ENCODE results near the gene HIKESHI.
"Not testable (repeated sequence)": the region's sequence is repeated elsewhere in the genome, so short reads cannot be mapped to it uniquely, and the experiment has no call there.

HIKESHI gene

DNA sequence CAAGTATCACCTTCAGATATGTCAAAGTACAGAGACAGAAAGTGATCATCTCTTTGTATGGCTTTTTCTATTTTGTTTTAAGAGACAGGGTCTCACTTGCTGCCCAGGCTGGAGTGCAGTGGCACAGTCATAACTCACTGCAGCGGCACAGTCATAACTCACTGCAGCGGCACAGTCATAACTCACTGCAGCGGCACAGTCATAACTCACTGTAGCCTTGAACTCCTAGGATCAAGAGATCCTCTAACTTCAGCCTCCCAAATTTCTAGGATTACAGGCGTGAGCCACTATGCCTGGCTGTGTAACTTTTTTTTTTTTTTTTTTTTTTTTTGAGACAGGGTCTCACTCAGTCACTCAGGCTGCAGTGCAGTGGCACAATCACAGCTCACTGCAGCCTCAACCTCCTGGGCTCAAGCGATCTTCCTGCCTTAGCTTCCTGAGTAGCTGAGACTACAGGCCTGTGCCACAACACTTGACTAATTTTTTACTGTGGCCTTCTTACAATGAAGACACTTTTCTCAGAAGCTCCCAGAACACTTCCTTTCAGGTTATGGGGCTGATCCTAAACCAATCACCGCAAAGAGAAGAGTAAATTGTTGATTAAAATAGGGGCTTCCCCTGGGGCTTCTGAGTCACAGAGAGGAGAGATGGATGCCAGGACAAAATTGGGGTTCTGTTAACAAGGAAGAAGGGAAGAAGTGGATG is 9.0 kb upstream of the HIKESHI start:
- FAIRE-seq: peak; percentile 75
- no peak for DNase-seq (ENCODE audit: insufficient read length, low spot score)

DNA sequence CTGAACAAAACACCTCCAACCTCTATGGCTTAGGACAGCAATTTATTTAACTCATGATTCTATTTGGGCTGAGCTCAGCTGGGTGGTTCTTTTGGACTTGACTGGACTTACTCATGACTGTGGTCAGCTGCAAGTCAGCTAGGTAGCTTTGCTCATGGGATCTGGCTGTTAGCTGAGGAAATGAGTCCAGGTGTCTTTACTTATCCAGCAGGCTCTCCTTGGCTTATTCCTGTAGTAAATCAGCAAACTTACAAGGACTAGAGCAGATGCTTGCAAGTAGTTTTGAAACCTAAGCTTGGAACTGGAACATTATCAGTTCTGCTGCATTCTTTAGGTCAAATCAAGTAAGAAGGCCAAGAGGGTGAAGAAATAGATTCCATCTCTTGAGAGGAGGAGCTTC is 8.0 kb upstream of the HIKESHI start:
- no peak for FAIRE-seq
- DNase-seq (ENCODE audit: insufficient read length, low spot score): no peak

DNA sequence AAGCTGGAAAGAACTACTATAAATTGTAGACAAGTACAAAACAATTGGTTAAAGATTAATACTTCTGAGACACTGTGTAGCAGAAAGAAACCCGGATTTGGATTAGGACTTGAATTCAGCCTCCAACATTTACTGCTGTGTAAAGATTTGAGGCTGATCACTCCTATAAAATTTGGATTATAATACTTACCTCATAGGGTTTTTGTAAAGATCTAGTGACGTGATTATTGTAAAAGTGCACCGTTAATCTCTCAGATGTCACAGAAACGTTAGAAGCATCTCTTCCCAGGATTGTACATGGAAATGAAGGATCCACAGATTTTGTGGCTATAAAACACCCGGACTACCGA is 323 bp upstream of the HIKESHI start:
- FAIRE-seq (no peak), DNase-seq (ENCODE audit: insufficient read length, low spot score) (no peak)

DNA sequence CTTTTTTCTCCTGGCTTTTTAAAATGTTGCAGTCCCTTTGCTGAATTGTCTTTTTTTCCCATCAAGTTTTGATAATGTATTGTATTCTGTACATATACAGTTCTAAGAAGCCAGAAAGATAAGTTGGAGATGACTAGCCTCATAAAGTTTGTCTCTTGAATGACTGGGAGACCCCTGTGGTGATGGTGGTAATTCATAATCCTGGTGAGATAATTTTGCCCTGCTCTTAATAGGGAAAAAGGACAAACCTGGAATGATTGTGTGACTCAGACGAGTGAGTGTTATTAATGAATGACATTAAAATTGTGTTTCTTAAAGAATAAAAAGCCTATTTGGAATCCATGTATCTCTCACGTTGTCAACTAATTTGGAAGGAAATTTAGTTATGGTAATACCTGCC is 1.2 kb downstream of the HIKESHI start:
- DNase-seq (ENCODE audit: insufficient read length, low spot score) (no peak), FAIRE-seq (peak; percentile 4)

DNA sequence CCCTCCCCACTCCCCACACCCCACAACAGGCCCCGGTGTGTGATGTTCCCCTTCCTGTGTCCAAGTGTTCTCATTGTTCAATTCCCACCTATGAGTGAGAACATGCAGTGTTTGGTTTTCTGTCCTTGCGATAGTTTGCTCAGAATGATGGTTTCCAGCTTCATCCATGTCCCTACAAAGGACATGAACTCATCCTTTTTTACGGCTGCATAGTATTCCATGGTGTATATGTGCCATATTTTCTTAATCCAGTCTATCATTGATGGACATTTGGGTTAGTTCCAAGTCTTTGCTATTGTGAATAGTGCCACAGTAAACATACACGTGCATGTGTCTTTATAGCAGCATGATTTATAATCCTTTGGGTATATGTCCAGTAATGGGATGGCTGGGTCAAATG is 6.7 kb downstream of the HIKESHI start:
- not testable (repeated sequence) for FAIRE-seq; DNase-seq (ENCODE audit: insufficient read length, low spot score)

DNA sequence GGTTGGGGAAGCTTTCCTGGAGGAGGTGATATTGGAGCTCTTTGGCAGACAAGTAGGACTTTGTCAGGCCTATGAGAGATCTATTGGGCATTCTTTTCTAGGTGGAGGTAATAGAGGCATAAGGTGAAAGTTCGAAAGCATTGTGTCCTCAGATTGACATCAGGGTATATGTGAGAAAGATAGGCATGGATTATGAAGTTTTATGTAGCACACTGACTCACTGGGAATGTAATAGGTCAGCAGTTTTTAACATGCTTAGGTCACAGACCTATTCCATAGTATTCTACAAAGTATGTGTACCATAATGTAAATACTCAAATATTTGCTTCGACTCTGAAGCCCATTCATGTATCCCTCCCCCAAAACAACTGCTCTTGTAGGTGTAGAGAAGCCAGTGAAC is 11.8 kb downstream of the HIKESHI start:
- FAIRE-seq: no peak

DNA sequence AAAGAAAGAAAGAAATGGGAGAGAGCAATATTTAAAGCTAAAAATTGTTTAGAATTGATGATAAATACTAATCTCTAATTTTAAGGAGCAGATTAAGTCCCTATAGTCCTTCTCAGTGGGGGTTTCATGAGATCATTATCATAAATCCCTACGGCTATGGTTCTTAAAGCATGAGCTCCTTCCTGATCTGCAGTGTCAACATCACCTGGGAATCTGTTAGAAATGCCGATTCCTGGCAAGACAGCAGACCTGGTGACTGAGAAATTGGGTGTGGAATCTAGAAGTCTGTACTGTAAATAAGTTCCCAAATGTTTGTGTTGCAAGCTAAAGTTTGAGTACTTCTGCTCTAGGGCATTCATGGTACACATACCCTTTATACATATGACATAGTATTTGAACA is 12.6 kb downstream of the HIKESHI start:
- DNase-seq (ENCODE audit: insufficient read length, low spot score) (no peak), FAIRE-seq (no peak)

More for the DNA sequence above, 11.8 kb downstream of the HIKESHI start:
- DNase-seq (ENCODE audit: insufficient read length, low spot score): no peak

DNA sequence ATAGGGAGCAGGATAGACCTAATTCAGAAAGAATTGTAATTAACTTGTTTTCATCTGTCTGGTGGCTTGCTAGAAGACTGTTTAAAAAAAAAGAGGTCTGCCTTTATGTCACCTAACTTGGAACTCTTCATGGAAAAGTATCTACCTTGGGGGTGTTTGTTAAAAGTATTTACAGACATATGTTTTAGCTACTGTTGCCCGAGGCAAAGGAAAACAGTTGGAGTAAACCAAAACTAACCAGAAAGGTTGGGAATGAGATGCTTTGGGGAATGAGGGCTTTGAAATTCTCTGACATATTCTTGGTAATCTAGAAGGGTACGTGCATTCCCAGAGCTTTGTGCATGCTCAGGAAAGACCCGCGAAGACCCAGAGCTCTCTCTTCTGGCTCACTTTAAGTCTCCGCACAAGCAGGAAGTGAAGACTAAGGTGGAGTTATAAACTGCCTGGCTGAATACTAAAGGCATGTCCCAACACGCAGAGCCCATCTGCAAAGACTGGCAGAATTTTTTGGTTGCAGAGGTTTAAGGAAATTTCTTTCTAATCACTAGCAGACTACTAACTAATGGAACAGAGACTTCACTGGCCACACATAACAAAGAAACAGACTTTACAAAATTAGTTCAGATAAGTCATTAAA is 33.2 kb downstream of the HIKESHI start:
- no peak for DNase-seq (ENCODE audit: insufficient read length, low spot score)

DNA sequence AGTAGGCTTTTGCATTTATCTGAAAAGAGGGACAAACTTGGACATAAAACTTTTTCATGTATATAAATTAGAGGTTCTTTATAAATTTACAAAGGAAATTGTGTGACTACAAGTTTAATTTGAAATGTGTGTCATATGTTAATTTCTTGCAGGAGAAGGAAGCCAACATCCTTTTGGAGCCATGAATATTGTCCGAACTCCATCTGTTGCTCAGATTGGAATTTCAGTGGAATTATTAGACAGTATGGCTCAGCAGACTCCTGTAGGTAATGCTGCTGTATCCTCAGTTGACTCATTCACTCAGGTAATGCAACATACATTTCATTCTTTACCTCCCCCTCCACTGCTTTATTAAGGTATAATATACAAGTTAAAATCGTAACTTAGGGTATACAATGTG is 35.2 kb downstream of the HIKESHI start:
- FAIRE-seq: no peak
- no peak for DNase-seq (ENCODE audit: insufficient read length, low spot score)

More for the DNA sequence above, 33.2 kb downstream of the HIKESHI start:
- FAIRE-seq: no peak

DNA sequence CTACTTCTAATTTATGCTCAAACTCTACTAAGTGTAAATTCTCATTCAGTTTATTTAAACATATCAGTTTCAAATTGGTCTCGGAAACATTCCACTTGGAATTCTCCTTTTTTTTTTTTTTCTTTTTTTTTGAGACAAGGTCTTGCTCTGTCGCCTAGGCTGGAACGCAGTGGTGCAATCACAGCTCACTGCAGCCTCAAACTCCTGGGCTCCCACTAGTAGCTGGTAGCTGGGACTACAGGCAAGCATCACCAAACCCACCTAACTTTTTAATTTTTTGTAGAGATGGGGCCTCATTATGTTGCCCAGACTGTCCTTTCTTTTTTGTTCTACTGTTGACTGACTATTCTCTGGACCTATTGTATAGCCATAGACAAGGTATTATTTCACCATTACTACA is 39.3 kb downstream of the HIKESHI start:
- DNase-seq (ENCODE audit: insufficient read length, low spot score) (no peak), FAIRE-seq (no peak)

DNA sequence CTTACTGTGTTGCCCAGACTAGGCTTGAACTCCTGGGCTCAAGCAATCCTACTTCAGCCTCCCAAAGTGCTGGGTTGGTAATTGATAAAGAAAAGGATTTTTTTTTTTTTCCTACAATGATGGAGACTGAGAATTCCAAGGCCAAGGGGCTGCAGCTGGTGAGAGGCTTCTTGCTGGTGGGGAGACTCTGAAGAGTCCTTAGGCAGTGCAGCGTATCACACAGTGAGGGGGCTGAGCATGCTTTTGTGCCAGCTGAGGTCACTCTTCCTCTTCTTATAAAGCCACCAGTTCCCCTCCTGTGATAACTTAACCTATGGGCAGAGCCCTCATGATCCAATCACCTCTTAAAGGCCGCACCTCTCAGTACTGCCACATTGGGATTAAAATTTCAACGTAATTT is 44.5 kb downstream of the HIKESHI start:
- peak; percentile 4 for FAIRE-seq
- no peak for DNase-seq (ENCODE audit: insufficient read length, low spot score)

DNA sequence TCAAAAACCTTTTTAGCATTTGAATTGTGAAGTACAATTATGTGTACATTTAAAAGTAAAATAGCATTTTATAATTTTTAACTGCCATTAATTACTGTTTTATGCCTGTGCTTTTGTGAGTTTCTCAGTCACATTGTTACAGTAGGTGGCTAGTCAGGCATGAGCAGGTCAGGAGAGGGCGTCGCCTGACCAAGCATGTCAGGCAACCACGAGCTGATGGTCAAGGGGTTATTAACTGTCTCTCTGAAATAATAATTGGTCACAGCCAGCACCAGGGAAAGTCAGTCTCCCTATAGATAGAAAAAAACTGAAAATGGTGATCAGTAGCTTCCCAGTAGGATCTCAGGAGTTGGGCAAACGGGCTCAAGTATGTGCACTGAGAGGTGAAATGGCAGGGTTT is 53.2 kb downstream of the HIKESHI start:
- FAIRE-seq (no peak), DNase-seq (ENCODE audit: insufficient read length, low spot score) (no peak)

DNA sequence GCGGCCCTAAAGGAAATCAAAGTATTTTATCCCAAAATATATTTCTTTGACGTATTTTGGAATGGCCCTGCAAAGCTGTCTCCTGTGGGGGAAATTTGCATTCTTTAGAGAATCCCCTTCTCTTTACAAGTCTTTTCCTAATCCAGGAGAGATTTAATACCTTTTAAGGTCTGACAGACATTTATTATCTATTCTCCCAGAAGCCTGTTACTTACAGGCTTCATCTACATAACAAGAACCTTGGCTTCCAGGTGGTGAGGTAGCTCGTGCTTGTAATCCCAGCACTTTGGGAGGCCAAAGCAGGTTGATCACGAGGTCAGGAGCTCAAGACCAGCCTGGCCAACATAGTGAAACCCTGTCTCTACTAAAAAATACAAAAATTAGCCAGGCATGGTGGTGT is 55.4 kb downstream of the HIKESHI start:
- DNase-seq (ENCODE audit: insufficient read length, low spot score); FAIRE-seq: not testable (repeated sequence)

DNA sequence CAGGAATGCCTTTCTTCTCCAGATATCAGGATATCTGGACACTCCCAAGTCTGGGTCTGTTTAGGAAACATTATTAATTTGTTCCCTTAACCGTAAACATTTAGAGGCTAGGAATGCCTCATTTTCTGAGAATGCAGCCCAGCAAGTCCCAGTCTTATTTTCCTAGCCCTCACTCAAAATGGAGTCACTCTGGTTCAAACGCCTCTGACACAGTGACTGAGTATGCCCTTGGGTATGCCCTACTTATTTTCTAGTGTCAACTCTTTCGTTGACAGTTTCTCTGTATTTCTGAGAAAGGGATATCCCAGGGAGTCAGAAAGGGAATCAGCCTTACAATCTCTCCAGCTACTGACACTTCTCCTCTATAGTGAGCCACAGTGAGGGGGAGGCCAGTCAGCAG is 56.7 kb downstream of the HIKESHI start:
- DNase-seq (ENCODE audit: insufficient read length, low spot score): no peak
- FAIRE-seq: no peak

DNA sequence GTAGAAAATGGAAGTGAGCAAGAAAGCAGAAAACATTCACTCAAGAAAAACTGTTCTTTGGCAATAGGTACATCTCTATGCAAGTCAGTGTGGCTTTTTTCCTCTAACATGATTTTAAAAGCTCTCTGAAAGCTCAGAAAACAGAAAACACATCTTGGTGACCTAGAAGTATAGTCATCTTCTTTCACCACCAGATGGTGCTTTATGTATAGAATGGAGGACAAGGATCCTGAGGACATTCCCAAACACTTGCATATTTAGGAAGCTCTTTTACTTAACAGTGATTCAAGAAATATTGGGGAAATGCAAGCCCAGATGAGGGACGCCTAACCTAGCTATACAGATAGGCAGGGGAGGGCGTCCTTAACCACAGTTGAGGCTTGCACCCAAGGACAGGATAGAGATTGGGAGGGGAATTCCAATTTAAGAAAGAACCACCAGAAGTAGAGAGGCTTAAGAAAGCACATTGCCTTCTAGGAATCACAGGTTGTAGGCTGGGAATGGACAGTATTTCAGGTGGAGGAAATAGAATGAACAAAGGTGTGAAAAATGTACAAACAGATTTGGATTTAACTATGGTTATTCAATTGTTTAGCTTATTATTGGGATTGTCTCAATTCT is 58.8 kb downstream of the HIKESHI start:
- no peak for FAIRE-seq
- no peak for DNase-seq (ENCODE audit: insufficient read length, low spot score)

DNA sequence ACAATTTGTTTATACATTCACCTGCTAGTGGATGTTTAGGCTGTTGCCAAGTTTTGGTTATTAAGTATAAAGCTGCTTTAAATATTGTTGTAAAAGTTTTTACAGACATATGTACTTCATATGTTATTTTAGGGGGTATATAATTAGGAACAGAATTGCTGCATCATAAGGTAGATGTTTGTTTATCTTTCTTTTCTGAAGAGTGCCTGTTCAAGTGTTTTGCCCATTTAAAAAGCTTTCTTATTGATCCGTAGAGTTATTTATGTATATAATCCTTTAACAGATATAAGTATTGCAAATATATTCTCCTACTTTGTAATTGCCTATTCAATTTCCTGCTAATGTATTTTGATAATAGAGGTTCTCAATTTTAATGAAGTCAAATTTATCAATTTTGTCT is 61.4 kb downstream of the HIKESHI start:
- FAIRE-seq: no peak

DNA sequence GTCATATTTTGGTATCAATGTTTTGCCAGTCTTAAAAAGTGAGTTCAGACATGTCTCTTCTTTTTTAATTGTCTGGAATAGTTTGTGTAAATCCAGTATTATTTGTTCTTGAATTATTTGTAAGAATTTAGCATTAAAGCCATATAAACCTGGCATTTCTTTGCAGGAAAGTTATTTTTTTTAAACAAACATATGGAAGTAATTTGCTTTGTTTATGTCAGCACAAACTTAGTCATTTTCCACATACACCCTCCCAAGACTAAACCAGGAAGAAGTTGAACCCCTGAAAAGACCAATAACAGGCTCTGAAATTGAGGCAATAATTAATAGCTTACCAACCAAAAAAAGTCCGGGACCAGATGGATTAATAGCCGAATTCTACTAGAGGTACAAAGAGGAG is 63.5 kb downstream of the HIKESHI start:
- DNase-seq (ENCODE audit: insufficient read length, low spot score) (no peak), FAIRE-seq (no peak)

More for the DNA sequence above, 61.4 kb downstream of the HIKESHI start:
- DNase-seq (ENCODE audit: insufficient read length, low spot score): no peak

DNA sequence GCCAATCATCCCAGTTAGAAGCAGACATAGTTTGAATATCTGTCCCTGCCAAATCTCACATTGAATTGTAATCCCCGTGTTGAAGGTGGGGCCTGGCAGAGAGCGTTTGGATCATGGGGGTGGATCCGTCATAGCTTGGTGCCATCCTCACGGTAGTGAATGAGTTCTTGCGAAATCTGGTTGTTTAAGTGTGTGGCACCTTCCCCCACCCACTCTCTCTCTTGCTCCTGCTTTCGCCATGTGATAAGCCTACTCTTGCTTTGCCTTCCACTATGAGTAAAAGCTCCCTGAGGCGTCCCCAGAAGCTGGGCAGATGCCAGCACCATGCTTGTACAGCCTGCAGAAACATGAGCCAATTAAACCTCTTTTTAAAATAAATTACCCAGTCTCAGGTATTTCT is 67.6 kb downstream of the HIKESHI start:
- no peak for FAIRE-seq
- DNase-seq (ENCODE audit: insufficient read length, low spot score): no peak

DNA sequence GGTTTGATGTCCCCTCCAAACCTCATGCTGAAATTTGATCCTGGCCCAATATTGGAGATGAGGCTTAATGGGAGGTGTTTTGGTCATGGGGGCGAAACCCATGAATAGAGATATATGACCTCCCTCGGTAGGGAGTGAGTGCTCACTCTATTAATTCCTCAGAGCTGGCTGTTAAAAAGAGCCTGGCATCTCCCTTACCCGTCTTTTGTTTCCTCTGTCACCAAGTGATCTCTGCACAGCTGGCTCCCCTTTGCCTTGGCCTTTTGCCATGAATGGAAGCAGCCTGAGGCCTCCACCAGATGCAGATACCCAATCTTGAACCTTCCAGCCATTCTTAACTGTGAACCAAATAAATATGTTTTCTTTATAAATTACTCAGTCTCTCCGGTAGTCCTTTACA is 68.1 kb downstream of the HIKESHI start:
- DNase-seq (ENCODE audit: insufficient read length, low spot score): no peak
- no peak for FAIRE-seq

DNA sequence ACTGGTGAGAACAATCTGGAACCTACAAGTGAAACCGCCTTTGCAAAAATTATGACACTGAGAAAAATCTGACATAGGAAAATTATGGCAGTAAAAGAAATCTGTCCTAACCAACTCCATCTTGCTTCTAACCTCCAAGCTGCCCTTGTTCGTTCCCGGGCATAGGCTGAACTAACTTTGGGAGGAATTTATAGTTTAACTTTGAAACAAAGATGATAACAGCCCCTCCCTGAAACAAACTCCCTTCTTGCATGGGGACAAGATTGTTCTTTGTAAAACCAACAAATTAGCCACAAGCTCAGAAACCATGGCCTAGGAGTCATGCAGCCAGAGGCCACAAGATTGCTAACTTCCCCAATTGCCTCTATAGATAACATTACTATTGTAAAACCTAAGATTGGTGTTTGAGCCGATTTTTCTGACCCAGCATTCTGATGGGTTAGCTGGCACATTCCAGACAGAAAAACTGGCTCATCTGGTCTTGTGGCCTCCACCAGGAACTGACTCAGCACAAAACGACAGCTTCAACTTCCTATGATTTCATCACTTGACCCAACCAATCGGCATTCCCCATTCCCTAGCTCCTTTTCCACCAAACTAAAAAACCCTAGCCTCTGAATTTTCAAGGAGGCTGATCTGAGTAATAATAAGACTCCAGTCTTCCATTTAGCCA is 69.0 kb downstream of the HIKESHI start:
- FAIRE-seq (no peak), DNase-seq (ENCODE audit: insufficient read length, low spot score) (no peak)

DNA sequence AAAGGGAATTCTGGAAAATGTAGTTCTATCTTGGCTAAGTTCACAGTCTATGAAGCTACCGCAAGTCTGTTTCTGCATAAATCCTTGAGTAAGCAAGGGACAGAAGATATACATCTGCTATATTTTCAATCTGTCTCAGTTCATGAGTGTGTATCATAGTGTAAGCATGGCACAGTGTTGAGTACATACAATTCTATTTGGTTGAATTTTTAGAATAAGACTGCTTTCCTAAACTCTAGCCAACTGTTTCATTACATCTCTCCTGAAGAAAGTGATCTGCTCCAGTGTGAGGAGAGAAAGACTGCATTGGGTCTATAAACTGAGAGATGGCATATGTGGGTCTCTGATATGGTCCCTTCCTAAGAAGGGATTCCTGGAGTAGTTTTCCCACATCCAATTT is 70.0 kb downstream of the HIKESHI start:
- FAIRE-seq (no peak), DNase-seq (ENCODE audit: insufficient read length, low spot score) (no peak)

DNA sequence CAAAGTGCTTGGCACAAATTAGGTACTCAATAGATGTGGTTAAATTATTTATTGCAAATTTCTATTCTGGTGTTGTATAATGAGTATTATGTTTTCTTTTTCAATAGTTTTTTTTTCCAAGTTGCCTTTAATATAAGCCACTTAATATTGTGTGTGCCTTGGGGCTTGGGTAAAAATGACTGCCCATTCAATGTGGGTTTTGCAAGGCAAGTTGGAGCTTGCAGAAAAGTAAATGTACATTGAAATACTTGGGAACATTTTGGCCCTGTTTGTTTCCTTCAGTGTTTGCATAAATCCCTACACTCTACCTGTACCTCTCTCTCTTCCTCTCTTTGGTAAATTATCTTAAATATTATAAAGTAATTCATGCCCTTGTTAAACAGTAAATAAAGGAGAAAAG is 70.5 kb downstream of the HIKESHI start:
- FAIRE-seq (no peak), DNase-seq (ENCODE audit: insufficient read length, low spot score) (no peak)

Data from GM19239 (cell line).